KBM-7 (cell line): ENCODE data around the gene FRAT1.

Experiments used
- DNase-seq: peaks from one replicate; pipeline ENCODE4 v3.0.0-alpha.2; 2015
- in situ Hi-C: fragments of 300-500 bp; cut with MboI; formaldehyde crosslinking; loops from 2 replicates; pipeline ENCODE4 v1.14.3; 2020; ENCODE audit warnings: low sequenced_read_pairs, low pct_unique_long_range_greater_than_20kb, mixed read lengths

FRAT1 gene

GRCh38 chr10:97360705-97361536 is 41.9 kb downstream of the FRAT1 start:
- in situ Hi-C loops: no loop called here
- no peak for DNase-seq

DNA sequence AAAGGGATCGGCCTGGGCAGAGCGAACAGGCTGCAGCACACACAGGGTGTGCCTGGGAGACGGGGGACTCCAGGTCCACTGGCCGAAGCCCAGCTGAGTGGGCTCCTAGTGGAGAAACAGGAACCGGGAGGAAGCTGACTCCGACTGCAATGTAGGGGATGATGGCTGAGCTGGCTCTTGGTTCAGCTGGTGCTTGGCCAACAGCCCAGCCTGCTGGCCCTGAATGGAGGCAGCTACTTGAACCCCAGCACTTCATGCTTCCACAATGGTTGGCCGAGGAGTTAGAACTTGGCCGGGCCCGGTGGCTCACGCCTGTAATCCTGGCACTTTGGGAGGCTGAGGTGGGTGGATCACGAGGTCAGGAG is 42.4 kb downstream of the FRAT1 start:
- DNase-seq: no peak
- in situ Hi-C loops: no loop called here

GRCh38 chr10:97362310-97363033 is 43.4 kb downstream of the FRAT1 start:
- DNase-seq: no peak
- in situ Hi-C loops: no loop called here

DNA sequence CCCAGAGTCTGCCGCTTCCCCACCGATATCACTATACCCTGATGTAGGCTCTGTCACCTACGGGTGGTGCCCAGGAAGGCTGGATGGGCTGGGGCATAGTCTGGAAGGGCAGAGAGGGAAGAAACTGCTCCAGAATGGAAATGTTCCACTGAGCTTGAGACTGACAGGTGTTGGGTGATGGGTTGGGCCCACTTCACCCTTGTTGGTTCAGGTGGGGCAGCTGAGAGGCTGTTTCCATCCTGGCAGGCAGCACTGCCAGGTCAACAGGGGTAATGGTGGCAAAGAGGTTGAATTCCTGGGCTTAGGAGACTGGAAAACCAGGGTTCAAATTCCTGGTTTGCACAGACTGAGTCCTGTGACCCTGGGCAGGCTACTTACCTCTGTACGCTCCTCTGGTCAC is 44.0 kb downstream of the FRAT1 start:
- no peak for DNase-seq
- in situ Hi-C loops: no loop called here

GRCh38 chr10:97365761-97366351 is 46.8 kb downstream of the FRAT1 start:
- peak; percentile 95 for DNase-seq
- in situ Hi-C loops: no loop called here

- DNase-seq: no peak
- in situ Hi-C loops: no loop called here
Measured at GRCh38 chr10:97366572-97366971, 47.5 kb downstream of the FRAT1 start.

DNA sequence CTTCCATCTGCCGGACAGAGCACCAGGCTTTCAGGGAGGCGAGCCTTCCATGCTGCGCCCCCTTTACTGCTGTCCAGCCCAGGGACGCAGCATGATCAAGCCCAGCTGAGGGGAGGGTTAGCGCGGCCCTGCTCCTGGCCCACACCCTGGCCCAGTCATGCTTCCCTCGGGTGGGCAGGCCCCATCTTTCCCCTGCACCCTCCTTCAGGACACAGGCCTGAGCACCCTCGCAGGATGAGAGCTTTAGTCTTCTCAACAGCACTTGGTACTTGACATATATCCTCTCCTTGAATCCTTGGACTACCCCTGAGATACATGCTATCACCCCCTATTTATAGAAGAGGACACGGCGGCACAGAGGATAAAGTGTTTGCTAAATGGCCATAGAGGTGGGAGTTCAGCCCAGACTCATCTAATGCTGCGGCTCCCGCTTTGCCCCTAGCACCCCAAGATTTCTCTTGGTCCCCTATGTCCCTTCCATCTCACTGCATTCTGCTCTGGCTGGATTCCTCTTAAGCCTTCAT is 48.1 kb downstream of the FRAT1 start:
- DNase-seq: no peak
- in situ Hi-C loops: no loop called here
